GM12878 (cell line): ENCODE measurements around the gene MSANTD2. TPM values are rescaled to one million over a fixed set of nuclear protein-coding genes. Genes with fewer than 3 reads are reported as not detected.

Experiments used
- ATF7 ChIP-seq: fragments of 450-650 bp; IDR thresholded peaks from 2 replicates; pipeline ENCODE4 v1.6.1; 2016; ENCODE audit warnings: low read depth, mild to moderate bottlenecking
- BCL3 ChIP-seq: IDR thresholded peaks from 2 replicates; pipeline ENCODE4 v1.6.1; 2011; ENCODE audit warnings: borderline replicate concordance, low read depth, mild to moderate bottlenecking, moderate library complexity, low read length; ENCODE audit not compliant: insufficient read depth, poor library complexity, severe bottlenecking
- CEBPB ChIP-seq, 2 experiments: fragments of 150-350 bp in 1 of 2; IDR thresholded peaks; 2 replicates each; pipeline ENCODE4 v1.6.1; 2012 to 2014; ENCODE audit warnings: low read depth in 2 of 2, low read length in 2 of 2, borderline replicate concordance in 1 of 2, inconsistent platforms in 1 of 2
- CUX1 ChIP-seq: IDR thresholded peaks from 2 replicates; pipeline ENCODE4 v1.6.1; 2012; ENCODE audit warnings: improper control_type of control experiment, low read depth, low read length; ENCODE audit not compliant: insufficient replicate concordance
- EZH2 ChIP-seq: IDR thresholded peaks from 2 replicates; pipeline ENCODE4 v1.6.1; 2012; ENCODE audit warnings: low read depth, mild to moderate bottlenecking, control low read depth, inconsistent platforms, low read length, borderline replicate concordance; ENCODE audit not compliant: control insufficient read depth
- PRDM15 ChIP-seq: fragments of 450-650 bp; formaldehyde crosslinking; IDR thresholded peaks from 2 replicates; pipeline ENCODE4 v1.4.0; 2020; ENCODE audit warnings: mild to moderate bottlenecking, moderate library complexity
- TARDBP ChIP-seq: IDR thresholded peaks from 2 replicates; pipeline ENCODE4 v1.6.1; 2016; ENCODE audit warnings: borderline replicate concordance
- TCF3 ChIP-seq: IDR thresholded peaks from 2 replicates; pipeline ENCODE4 v1.6.1; 2012; ENCODE audit warnings: low read depth, mild to moderate bottlenecking, low read length, borderline replicate concordance; ENCODE audit not compliant: insufficient read depth
- ZNF622 ChIP-seq: fragments of 450-650 bp; IDR thresholded peaks from 2 replicates; pipeline ENCODE4 v1.6.1; 2017; ENCODE audit warnings: mild to moderate bottlenecking, inconsistent platforms
- polyA plus RNA-seq, 11 experiments: library from polyadenylated mRNA; depleted of rRNA in 4 of 11; unstranded in 6 of 11; stranded (reverse) in 5 of 11; fragments of >200 nt; fragmentation: Nextera tagmentation in 4 of 11; fragmentation: Illumina TruSeq in 1 of 11; extraction: Ambion mirVana in 4 of 11; extraction: Trizol in 1 of 11; gene quantifications; 1 replicate in 1 of 11; 2 replicates in 10 of 11; pipeline versions ENCODE4 v1.2.1 to v1.2.3, GENCODE V29; 2011 to 2016; ENCODE audit warnings: inconsistent platforms in 2 of 11, missing spikeins in 2 of 11, low read depth in 1 of 11
- total RNA-seq, 4 experiments: library from RNA; depleted of rRNA in 3 of 4; stranded (reverse); fragments of >200 nt in 3 of 4; fragmentation: Illumina TruSeq in 1 of 4; extraction: Trizol in 1 of 4; gene quantifications; 2 replicates each; pipeline versions ENCODE4 v1.2.1 to v1.2.3, GENCODE V29; 2013 to 2021
- TF ChIP-seq, protein P1 (sequence below), 3 experiments: IDR thresholded peaks in 2 of 3; conservative IDR thresholded peaks in 1 of 3; 2 replicates each; pipeline ENCODE4 v1.5.1; 2011; ENCODE audit warnings: low read depth in 3 of 3, low read length in 3 of 3, mild to moderate bottlenecking in 3 of 3, control low read depth in 2 of 3, moderate library complexity in 2 of 3, inconsistent platforms in 1 of 3, mixed read lengths in 1 of 3; ENCODE audit not compliant: control insufficient read depth in 2 of 3, insufficient read depth in 1 of 3; ENCODE audit errors: extremely low read depth in 1 of 3
- TF ChIP-seq, protein P2 (sequence below): IDR thresholded peaks from 2 replicates; pipeline ENCODE4 v1.6.1; 2011; ENCODE audit warnings: low read depth, low read length, improper control_type of control experiment, borderline replicate concordance

Gene MSANTD2
- total and polyA plus RNA-seq, 10 of the 15 experiments (the other 5 are each of a cell fraction or from before 2014, with no cell fraction given) = 3.0 to 12.4 (median 8.0) TPM

- TF ChIP-seq PRDM15 (no peak), TARDBP (no peak), CUX1 (no peak), CEBPB (IDR thresholded peaks at IDR 0.05; ENCODE audit: borderline replicate concordance in 1 of 2, low read depth in 2 of 2, low read length in 2 of 2) (no peak), EZH2 (no peak), TCF3 (no peak), BCL3 (no peak), ZNF622 (no peak), ATF7 (peak; percentile 40; the same call in 1 of the 2 replicates)
- TF ChIP-seq, protein P1, sequence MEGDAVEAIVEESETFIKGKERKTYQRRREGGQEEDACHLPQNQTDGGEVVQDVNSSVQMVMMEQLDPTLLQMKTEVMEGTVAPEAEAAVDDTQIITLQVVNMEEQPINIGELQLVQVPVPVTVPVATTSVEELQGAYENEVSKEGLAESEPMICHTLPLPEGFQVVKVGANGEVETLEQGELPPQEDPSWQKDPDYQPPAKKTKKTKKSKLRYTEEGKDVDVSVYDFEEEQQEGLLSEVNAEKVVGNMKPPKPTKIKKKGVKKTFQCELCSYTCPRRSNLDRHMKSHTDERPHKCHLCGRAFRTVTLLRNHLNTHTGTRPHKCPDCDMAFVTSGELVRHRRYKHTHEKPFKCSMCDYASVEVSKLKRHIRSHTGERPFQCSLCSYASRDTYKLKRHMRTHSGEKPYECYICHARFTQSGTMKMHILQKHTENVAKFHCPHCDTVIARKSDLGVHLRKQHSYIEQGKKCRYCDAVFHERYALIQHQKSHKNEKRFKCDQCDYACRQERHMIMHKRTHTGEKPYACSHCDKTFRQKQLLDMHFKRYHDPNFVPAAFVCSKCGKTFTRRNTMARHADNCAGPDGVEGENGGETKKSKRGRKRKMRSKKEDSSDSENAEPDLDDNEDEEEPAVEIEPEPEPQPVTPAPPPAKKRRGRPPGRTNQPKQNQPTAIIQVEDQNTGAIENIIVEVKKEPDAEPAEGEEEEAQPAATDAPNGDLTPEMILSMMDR (IDR thresholded peaks at IDR 0.05 in 2 of 3, conservative IDR thresholded peaks at IDR 0.05 in 1 of 3; ENCODE audit: control insufficient read depth in 2 of 3, extremely low read depth in 1 of 3, insufficient read depth in 1 of 3, low read depth in 3 of 3, low read length in 3 of 3) = 0 out of 6 replicates have a peak, but pooled peaks of 2 of the 3 experiments have one; percentile 4 to 11
- TF ChIP-seq, protein P2, sequence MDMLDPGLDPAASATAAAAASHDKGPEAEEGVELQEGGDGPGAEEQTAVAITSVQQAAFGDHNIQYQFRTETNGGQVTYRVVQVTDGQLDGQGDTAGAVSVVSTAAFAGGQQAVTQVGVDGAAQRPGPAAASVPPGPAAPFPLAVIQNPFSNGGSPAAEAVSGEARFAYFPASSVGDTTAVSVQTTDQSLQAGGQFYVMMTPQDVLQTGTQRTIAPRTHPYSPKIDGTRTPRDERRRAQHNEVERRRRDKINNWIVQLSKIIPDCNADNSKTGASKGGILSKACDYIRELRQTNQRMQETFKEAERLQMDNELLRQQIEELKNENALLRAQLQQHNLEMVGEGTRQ = no peak
Observed at GRCh38 chr11:124761301-124762104, 38.7 kb downstream of the MSANTD2 start (continued).
